DMS153 (cell line): ENCODE measurements around the gene GYS1.

Source experiments
- DNase-seq: peaks from one replicate; lab custom pipeline; 2025; lab: John Stamatoyannopoulos, UW

The GYS1 gene

DNA sequence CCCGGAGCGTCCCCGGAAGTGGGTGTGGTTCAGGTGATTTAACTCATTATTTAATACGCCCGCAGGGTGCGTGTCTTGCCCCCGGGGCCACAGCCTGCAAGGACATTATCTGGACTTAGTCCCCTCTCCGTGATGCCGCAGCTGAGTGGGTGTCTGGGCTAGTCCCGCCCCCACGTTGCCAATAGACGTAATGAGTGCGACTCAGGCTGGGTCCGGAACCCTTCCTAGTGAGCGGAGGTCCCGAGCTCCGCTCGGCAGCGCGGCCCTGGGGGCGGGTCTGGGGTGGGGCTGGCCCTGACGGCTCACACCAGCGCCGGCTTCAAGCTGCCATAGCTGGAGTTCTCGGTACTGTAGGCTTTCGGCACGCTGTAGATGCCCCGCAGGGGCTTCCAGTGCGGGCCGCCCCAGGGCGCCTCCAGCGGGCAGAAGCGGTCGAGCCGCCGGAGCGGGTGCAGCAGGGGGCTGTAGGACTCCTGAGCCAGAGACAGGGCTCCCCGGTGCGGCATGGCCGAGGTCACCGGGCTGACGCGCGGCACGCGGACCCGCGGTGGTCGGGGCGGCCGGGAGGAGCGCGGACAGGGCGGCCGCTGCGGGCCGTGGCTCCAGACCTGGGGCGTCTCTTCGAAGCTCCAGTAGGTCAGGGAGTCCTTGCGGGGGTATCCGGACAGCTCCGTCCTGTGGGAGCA lies 24.7 kb upstream of the GYS1 start:
- no peak for DNase-seq

DNA sequence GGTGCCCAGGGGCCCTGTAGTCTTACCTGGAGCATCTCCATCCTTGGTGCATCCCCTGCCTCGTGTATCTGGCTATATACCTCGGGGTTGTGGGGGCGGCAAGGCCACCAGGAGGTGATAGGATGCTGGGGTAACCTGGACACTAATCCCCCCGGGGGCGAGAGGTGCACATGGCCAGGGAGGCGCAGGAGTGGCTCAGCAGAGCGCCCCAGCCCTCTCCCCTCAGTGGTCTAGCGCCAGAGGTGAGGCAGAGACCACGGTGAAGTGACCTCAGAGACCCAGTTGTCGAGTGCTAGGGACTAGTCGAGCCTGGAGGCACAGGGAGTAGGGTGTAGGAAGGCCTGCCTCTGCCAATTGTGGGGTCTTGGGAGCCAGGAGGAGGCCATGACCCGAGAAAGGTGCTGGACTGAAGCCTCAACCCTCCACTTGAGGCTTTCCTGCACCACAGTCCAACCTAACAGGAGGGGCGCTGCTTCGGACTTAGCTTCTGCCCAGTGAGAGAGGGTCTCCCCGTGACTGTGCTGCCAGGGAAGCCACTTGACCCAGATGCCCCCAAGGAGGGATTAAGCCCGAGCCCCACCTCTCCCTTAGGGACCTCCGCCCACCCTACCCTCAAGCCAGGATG lies 24.0 kb upstream of the GYS1 start, which contains the start of gene LHB:
TSS of gene LHB (minus strand) at position 51 of the 625 bp plus-strand sequence. CDS start at position 41, 10 bp downstream.
- no peak for DNase-seq

DNA sequence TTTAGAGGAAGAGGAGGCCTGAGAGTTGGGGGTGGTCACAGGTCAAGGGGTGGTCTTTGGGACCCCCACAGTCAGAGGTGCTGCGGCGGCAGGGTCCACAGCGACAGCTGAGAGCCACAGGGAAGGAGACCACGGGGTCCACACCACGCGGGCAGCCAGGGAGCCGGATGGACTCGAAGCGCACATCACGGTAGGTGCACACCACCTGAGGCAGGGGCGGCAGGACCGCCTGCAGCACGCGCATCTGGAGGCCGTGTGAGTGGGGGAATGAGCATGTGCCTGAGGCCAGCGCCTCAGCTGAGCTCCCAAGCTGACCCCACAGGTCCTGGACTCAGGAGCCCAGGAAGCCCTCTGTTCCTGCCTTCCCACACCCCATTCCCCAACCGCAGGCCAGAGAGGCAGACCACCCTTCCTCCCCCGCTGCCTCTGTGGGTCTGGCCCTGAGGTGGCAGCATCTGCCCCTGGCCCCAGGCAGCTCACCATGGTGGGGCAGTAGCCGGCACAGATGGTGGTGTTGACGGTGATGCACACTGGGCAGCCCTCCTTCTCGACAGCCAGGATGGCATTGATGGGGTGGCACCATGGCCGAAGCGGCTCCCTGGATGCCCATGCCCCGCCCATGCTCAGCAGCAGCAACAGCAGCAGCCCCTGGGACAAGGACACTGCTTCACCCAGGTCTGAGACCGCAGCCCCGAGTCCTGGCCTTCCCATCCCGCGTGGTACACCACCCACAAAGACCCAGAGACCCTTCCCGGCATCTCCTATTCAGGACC lies 23.1 kb upstream of the GYS1 start:
- DNase-seq: no peak

DNA sequence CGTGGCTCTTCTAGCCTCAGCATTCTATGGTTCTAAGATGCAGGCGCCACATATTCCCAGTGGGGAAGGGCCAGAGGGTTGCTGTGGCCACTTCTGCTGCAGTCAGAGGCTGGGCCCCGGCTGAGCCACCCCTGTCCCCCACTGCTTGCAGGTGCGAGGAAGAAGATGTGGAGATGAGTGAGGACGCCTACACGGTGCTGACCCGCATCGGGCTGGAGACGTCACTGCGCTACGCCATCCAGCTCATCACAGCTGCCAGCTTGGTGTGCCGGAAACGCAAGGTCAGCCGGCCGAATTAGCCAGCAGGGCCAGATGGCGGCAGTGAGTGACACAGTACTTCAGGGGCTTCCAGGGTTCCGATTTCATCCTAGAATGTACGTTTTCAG lies 21.8 kb upstream of the GYS1 start:
- DNase-seq: no peak

DNA sequence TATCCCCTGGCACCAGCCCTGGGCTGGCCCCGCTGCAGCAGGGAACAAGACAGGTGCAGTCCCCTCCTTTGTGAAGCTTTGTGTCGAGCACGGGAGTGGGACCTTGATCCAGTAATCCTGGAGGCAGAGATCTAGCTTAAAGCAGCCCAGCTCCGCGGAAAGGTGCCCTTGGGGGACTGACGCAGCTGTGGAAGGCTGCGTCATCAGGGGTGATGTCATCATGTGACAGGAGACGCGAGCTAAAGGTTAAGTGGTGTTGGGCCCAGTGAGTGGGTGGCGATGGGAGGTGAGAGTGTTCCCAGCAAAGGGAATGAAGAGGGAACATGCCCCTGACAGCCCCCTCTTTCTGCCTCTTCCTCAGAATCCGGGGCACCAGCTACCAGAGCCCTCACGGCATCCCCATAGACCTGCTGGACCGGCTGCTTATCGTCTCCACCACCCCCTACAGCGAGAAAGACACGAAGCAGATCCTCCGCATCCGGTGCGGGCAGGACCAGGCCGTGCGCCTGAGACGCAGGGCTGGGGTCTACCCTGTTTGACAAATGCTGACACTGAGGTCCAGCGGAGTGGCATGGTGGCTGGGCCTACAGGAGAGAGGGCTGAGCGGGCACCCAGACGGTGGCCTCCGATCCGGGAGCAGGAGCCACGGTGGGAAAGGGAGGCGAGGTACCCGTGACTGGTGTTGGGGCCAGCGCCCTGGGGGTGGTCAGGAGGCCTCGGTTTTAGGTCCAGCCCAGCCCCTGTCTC lies 21.2 kb upstream of the GYS1 start:
- no peak for DNase-seq

DNA sequence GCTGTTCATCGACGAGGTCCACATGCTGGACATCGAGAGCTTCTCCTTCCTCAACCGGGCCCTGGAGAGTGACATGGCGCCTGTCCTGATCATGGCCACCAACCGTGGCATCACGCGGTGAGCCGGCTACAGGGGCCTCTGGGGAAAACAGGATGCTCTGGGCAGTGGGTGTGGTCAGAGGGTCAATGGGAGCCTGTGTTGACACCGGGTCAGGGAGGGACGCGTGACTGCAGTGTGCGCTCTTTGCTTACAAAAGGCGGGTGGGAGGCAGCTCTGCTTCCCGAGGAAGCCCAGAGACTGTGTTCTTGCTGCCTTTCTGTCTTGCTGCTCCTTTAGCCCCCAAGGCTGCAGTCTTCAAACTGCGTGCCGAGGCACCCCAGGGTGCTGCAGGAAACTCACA lies 18.1 kb upstream of the GYS1 start:
- DNase-seq: no peak

DNA sequence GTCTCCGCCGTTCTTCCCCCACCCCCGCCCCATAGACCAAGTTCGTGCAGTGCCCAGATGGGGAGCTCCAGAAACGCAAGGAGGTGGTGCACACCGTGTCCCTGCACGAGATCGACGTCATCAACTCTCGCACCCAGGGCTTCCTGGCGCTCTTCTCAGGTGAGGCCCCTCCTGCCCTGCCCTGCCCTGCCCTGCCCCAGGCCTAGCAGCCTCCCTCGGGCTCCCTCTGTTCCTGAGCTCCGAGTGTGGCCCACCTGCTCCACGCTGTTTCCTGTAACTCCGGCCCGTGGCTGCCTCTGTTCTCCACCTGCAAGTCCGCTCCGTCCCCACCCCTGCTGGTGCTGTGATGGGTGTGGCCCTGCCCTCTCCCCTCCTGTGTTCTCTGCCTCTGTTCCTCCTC lies 17.3 kb upstream of the GYS1 start:
- no peak for DNase-seq

DNA sequence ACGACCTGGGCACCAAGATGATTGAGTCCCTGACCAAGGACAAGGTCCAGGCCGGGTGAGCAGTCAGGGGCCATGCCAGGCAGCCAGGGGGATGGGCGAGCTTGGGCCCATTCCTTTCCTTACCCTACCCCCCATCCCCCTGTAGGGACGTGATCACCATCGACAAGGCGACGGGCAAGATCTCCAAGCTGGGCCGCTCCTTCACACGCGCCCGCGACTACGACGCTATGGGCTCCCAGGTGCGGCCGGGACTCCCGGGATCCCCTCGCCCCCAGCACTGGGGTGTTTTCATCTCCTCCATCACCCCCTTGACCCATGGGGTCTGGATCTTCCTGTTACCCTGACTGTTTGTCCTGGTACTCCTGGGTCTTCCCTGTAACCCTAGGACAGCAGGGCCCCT lies 16.7 kb upstream of the GYS1 start:
- DNase-seq: no peak

DNA sequence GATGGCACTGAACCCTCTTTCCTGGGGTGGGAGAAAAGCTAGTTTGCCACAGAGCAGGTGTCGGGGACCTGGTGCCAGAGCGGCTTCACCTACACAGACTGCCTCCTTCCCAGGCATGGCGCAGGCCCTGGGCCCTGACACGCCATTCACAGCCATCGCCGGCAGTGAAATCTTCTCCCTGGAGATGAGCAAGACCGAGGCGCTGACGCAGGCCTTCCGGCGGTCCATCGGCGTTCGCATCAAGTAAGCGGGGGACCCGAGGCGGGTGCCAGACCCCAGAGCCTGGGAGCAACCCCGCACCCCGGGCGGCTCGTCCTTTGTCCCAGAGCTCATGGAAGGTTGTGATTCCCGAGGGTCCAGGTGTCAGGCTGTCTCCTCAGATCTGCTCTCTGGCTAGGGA lies 13.8 kb upstream of the GYS1 start:
- no peak for DNase-seq

DNA sequence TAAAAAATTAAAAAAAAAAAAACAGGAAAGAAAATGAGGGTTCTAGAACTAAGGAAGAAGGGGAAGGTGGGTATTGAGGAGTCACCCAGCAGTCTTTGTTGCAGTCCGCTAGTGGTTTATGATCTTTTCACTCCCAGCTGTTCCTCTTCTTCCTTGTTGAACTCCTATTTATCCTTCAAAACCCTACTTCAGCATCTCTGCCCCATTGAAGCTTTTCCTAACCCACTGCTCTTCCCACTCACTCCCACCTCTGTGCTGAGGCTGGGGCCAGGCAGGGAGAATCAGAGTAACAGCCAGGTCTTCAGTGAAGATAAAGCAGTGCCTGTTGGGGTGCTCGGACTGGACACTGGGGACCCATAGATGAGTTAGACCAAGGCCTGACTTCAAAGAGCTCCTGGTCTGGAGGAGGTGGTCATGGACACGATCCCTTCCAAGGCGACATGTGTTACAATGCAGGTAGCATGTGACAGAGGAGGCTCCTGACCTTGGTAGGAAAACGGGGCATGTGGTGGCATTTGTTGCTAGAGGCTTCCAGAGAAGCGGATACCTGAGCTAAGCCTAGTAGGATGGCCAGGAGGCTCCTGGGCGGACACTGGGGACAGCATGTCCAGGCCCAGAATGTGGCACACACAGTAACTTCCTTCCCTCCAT lies 12.0 kb upstream of the GYS1 start:
- no peak for DNase-seq

DNA sequence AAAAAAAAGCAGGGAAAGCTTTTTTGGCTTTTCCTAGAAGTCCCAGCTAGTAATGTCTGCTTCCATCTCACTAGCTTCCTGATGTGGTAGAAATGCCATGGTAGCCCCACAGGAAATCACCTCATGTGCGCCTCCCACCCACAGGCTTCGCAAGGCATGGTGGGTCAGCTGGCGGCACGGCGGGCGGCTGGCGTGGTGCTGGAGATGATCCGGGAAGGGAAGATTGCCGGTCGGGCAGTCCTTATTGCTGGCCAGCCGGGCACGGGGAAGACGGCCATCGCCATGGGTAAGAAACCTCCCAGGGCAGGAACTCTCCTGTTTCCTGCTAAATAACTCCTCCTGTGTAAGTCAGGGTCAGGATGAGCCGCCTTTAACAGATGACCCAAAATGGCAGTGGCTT lies 11.0 kb upstream of the GYS1 start:
- no peak for DNase-seq

DNA sequence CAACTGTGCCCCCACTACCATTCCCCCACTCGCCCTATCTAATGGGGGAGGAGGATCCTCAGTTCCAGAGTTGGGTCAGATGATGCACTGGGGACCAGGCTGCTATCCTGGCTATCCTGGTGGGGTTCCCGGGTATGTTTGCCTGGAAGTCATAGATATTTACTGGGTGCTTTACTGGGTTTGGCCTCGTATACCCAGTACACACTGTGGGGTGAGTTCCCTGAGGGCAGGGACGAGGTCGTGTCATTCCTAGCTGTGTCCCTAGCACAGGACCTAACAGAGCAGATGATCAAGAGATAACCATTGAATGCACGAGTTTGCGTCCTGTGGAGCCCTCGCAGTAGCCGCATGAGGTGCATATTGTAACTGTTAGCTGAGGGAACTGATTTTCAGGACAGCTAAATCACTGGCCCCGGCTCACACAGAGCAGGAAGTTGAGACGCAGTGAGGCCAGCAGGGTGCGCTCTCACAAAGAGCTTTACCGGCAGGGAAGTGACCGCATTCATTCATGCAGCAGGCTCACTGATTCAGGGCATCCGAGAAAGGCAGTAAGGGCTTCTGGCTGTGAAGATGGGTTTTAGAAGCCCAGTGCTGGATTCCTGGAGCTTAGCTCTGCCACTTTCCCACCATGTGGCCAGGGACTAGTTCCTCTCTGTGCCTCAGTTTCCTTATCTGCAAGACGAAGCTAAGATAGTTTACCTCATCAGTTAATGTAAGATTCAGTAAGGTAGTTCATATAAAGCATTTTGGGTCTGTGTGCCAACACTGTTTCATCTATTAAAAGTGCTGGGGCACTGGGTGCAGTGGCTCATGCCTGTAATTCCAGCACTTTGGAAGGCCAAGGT lies 6.6 kb upstream of the GYS1 start:
- no peak for DNase-seq

DNA sequence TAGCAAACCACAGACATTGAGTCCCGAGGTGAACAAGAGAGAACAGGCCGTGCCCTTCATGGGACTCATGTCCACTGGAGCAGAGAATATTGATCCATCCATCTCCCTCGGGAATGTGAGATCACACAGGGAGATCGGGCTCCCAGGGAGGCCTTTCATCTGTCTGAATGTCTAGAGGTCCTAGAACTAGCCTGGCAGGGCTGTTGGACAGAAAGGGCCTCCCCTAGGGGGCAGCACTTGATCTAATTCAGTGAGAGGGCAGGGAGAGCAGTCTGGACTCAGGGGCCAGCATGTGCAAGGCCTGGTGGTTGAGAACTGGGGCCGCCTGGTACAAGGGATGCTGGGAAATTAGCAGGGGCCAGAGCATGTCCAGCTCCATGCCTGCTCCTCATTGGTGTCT lies 4.9 kb upstream of the GYS1 start:
- DNase-seq: no peak

DNA sequence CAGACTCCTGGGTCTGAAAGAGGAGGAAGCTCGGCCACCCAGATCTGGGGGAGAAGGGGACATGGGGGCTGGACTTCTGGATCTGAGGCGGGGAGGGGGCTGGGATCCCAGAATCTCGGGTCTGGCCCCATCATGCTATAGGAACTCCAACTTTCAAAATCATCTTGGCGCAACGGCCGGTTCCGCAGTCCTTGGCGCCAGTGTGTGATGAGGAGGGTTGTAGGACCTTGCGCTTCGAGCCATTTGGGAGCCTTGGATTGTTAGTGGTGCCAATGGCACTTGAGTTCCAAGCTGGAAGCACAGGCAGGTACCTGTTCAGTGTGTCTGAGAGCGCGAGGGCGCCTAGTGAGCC lies 902 bp upstream of the GYS1 start:
- DNase-seq: no peak

DNA sequence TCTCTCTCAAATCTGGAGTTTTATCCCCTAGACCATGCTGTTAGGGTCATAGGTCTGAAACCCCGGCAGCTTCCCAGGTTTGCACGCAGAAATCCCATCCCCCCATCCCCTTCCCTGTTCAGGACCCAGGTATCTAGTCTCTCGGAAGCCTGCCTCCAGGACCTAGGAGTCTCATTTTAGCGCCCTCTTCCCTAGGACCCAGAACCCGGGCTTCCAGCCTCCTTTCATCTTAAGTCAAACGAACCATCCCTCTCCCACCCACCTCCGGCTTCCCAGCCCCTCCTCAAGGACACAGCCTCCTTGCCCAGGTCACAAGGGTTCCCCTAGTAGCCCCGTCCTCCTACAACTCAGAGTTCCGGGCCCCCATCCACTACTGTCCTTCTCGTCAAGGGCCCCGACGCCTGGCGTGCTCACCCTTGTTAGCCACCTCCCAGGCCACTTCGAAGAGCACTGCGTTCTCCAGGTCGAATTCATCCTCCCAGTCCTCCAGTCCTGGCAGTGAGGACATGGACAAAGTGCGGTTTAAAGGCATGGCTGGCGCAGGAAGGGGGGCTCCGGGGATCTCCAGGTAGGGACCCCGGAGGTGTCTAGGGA lies 431 bp downstream of the GYS1 start:
- no peak for DNase-seq

DNA sequence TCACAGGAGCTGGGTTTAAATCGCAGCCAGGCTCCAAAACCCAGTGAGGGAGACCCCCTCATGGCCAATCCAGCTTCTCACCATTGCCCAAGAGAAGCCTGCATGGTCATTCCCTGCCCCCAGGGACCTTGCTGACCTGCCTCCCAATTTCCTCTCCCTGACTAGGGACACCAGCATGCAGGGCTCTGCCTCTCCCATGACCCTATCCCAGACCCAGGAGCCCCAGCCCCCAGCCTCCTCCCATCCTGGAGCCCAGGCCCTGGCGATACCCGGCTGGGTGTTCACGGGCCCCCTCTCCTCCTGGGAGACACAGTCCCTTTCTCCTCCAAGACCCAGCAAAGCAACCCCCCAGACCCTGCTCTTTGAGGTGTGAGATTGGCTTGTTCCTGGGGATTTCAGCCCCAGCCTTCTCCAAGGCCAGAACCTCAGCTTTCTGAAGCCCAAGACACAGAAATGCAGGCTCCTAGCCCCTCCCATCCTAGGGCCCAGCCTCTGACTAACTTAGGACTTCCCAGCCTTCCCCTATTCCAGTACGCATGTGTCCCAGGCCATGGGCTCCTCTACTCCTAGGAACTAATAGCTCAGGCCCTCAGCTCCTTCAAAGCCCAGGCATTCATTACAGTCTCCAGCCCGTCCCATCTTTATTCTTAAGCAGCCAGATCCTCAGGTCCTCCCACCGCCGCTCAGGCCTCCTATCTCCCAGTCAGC lies 1.1 kb downstream of the GYS1 start:
- no peak for DNase-seq

DNA sequence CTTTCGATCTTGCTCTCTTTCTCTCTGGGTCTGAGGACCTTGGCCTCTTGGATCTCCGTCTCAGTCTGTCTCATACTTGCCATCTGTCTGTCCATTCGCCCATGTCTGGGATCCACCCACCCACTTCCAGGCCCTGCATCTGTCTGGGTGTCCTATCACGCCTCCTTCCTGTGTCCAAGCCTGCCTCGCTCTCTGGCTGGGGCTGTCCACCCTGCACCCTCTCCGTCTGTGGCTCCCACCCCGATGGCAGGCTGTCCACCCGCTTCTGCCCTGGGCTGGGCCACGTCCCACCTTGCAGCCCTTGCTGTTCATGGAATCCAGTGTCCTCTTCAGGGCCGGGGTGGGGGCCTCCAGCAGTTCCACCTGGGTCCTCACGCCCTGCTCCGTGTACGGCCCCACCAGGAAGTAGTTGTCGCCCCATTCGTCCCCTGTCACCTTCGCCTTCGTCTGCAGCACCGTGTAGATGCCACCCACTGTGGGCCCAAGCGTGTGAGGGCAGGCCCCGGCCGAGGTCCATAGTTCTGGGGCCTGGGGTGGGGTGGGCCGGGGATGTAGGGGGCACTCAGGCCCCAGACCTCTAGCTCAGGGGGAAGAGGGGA lies 2.0 kb downstream of the GYS1 start:
- no peak for DNase-seq

DNA sequence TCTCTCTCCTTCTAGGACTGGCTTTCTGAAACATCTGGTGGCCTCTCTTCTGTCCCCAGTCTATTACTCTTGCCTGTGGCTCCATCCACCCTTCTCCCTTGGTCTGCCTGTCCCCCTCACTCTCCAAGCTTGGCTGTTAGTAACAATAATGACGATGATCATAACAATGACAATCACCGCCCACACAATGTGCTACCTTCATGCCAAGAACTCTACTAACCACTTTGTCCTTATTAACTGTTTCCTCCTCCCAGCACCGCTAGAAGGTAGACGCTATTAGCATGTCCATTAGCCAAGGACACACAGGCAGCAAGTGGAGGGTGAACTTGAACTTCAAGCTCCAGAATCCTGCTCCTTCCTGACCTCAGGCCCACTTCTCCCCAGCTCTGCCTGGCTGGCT lies 2.7 kb downstream of the GYS1 start:
- DNase-seq: no peak

DNA sequence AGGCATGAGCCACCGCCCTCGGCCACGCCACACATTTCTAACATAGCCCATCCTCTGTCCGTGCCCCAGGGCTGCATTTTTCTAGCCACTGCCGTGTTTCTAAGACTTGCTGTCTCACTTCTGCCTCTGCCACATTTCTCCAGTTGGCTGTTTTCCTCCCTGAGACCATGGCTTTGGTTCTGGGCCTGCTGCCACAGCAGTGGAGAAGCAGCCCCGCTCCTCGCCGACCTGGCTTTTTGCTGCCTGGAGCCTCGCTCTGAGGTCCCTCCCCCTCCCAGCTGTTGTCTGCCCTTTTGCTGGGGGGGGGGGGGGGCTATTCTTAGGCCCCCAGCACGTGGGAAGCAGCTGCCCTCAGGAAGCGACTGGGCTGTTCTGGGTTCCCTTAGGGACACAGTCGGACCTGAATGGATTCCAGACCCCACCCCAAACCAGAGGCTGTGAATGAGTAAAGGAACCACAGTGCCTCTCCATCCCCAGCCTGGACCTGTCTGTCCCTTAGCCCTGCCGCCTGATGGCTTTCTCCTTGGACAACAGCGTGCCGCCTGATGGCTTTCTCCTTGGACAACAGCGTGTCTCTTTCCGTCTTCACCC lies 3.3 kb downstream of the GYS1 start:
- no peak for DNase-seq
